ENCODE measurements around the gene NFIB. TPM values are rescaled to one million over a fixed set of nuclear protein-coding genes. Genes with fewer than 3 reads are reported as not detected.

The NFIB gene
- total RNA-seq, 1 donor from 2014 or later = 99.4 TPM

DNA sequence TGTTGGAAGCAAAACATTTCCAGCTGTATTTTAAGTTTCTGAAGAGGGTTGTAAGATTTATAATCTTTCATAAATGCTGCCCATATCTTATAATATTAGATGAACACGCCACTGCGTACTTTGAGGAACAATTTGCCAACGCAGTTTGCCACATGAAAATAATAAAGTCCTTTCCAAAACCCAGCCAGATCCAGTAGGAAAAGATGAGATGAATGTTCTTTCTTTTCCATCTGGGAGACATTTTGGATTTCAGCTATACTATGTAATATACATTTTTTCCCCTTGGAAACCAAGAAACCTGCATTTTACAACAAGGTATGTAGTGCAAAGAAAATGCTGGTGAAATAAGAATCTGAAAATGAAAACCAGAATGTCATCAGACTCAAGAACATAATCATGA lies 125.4 kb downstream of the NFIB start:
- H3K4me1 ChIP-seq = no peaks in the 10 kb centered on the region
- intact Hi-C loops (cut with DNase I) = no loop called here
- DNase-seq (no peak), ATAC-seq (no peak)
- H3K4me3 ChIP-seq = no peak overlapping the region
- TF ChIP-seq, protein P1, sequence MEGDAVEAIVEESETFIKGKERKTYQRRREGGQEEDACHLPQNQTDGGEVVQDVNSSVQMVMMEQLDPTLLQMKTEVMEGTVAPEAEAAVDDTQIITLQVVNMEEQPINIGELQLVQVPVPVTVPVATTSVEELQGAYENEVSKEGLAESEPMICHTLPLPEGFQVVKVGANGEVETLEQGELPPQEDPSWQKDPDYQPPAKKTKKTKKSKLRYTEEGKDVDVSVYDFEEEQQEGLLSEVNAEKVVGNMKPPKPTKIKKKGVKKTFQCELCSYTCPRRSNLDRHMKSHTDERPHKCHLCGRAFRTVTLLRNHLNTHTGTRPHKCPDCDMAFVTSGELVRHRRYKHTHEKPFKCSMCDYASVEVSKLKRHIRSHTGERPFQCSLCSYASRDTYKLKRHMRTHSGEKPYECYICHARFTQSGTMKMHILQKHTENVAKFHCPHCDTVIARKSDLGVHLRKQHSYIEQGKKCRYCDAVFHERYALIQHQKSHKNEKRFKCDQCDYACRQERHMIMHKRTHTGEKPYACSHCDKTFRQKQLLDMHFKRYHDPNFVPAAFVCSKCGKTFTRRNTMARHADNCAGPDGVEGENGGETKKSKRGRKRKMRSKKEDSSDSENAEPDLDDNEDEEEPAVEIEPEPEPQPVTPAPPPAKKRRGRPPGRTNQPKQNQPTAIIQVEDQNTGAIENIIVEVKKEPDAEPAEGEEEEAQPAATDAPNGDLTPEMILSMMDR (IDR thresholded peaks at IDR 0.05) = no peak
- H3K27ac ChIP-seq = no peak overlapping the region
- H3K27me3 ChIP-seq = no peaks in the 10 kb centered on the region
- H3K36me3 ChIP-seq = no peaks in the 10 kb centered on the region
- H3K9me3 ChIP-seq = no peaks in the 10 kb centered on the region

DNA sequence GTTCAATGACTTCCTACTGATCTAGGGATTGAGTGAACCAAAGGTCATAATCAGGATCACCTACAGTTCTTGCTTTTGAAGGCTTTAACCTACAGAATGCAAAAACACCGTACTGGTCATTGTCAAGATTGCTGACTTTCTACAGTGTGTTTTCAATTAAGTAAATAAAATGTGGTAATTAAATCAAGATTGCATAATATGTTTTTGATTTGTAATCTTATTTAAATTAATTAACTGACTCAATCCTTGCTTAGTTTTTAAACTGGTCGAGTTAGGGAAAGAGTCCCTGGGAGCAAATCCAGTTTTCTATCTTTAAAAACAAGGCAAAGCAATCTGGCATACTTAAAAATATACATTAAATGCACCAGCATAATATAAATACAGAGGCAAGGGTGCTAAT lies 125.9 kb downstream of the NFIB start:
- intact Hi-C loops (cut with DNase I) = no loop called here
- Histone ChIP-seq H3K4me3 (no peak overlapping the region), H3K4me1 (no peaks in the 10 kb centered on the region), H3K36me3 (no peaks in the 10 kb centered on the region), H3K9me3 (no peaks in the 10 kb centered on the region), H3K27me3 (no peaks in the 10 kb centered on the region), H3K27ac (no peak overlapping the region)
- ATAC-seq (no peak), DNase-seq (no peak)
- TF ChIP-seq, protein P1 (IDR thresholded peaks at IDR 0.05) = no peak

DNA sequence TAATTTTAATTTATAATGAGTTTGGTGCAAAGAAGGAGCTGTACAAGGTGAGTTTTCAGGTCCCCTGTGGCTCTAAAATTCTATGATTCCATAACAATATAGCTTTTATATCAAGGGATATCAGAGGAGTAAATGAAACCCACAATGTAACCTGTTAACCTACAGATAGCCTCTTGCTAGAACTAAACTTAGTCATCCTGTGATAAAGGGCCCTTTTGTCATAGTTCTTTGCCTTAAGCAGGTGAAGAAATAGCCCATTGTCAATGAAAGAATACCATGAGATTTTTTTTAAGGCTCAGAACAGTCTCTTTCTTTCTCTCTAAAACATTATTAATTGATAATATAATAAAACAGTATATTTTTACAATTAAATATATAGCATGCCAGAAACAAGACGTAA lies 127.8 kb downstream of the NFIB start:
- no peak overlapping the region for H3K27ac ChIP-seq
- no peak overlapping the region for H3K4me3 ChIP-seq
- H3K9me3 ChIP-seq = no peaks in the 10 kb centered on the region
- no peak for DNase-seq
- TF ChIP-seq, protein P1 (IDR thresholded peaks at IDR 0.05) = no peak
- no peak for ATAC-seq
- no peaks in the 10 kb centered on the region for H3K4me1 ChIP-seq
- intact Hi-C loops (cut with DNase I) = no loop called here
- H3K36me3 ChIP-seq = no peaks in the 10 kb centered on the region
- H3K27me3 ChIP-seq = no peaks in the 10 kb centered on the region

DNA sequence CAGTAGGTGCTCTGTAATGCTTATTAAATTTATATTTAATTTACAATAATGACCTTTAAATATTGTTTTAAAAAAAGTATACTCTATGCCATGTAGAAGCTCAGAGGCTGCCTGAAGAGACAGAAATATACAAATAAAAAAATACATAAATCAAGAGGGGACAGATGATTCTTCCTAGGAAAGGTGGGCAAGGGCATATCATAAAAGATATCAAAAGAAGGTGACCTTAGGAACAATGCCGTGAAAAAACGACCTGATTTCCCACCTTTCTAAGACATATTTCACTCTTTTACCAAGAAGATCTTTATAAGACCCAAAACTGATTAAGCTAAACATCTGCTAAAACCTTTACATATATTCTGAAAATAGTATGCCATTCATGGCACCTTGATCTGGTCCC lies 128.9 kb downstream of the NFIB start:
- H3K4me3 ChIP-seq = no peak overlapping the region
- TF ChIP-seq, protein P1 (IDR thresholded peaks at IDR 0.05) = no peak
- H3K27me3 ChIP-seq = no peaks in the 10 kb centered on the region
- no peaks in the 10 kb centered on the region for H3K9me3 ChIP-seq
- H3K27ac ChIP-seq = no peak overlapping the region
- no peaks in the 10 kb centered on the region for H3K36me3 ChIP-seq
- ATAC-seq = no peak
- intact Hi-C loops (cut with DNase I) = no loop called here
- no peak for DNase-seq
- H3K4me1 ChIP-seq = peaks cover 6% of the 10 kb centered on the region

DNA sequence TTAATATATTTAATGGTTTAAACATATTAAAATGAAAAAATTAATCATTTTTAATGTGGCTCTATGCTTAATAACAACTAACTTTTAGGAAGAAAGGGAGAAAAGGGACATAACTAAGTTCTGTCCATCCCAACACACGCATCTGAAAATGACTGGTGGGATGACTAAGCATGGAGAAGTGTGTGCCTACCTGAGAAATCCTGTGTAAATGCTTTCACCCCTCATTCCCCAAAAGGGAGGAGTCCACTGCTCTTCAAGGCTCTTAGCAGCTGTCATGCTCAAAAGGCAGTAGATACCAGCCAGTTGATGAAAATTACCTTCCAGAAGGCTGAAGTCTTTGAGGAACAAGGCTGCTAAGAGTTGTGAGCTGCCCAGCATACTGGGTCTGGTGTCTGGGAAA lies 130.9 kb downstream of the NFIB start:
- TF ChIP-seq, protein P1 (IDR thresholded peaks at IDR 0.05) = no peak
- intact Hi-C loops (cut with DNase I) = no loop called here

DNA sequence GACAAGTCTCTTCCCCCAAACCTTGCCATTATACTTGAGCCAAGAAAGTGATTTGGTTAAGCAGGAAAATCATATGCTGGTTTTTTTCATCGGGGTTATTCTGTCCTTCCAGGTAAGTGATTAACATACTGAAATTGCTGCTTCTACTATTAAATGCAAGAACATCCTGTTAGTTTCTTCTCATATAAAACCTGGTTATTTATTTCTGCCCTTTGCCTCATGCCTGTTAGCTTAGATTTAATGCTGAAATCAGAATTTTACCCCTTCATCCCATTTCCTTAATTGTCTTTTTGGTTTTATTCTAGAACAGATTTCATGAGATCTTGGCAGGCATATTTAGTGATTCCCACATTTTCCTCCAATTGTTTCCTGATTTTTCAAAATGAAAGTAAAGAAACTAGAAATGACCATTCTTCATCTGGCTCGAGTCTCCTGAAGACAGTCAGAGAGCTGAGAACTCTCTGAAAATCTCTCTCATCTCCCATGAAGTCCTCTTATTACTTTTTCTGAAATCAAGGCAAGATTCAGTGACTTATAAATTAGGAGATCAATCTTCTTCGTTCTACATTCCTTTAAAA lies 132.9 kb downstream of the NFIB start:
- Histone ChIP-seq H3K27me3 (no peaks in the 10 kb centered on the region), H3K4me1 (peaks cover 6% of the 10 kb centered on the region), H3K36me3 (no peaks in the 10 kb centered on the region), H3K4me3 (peak overlapping the region; percentile 26), H3K9me3 (no peaks in the 10 kb centered on the region), H3K27ac (peak overlapping the region; percentile 44)
- DNase-seq = no peak
- intact Hi-C loops (cut with DNase I) = no loop called here
- TF ChIP-seq, protein P1 (IDR thresholded peaks at IDR 0.05) = no peak
- ATAC-seq = no peak

More for the DNA sequence above, 130.9 kb downstream of the NFIB start:
- H3K36me3 ChIP-seq = no peaks in the 10 kb centered on the region
- H3K27me3 ChIP-seq = no peaks in the 10 kb centered on the region
- H3K4me1 ChIP-seq = peaks cover 6% of the 10 kb centered on the region
- H3K4me3 ChIP-seq = no peak overlapping the region
- ATAC-seq = no peak
- no peak overlapping the region for H3K27ac ChIP-seq
- no peaks in the 10 kb centered on the region for H3K9me3 ChIP-seq
- DNase-seq = no peak
